Astrocyte (in vitro differentiated cells and primary cell): ENCODE measurements around the gene TANGO2.

Source experiments
- EZH2 ChIP-seq: IDR thresholded peaks from 2 replicates; pipeline ENCODE4 v1.6.1; 2012; ENCODE audit warnings: mild to moderate bottlenecking, low read length, inconsistent platforms; ENCODE audit not compliant: insufficient read depth
- TF ChIP-seq, protein P1 (sequence below): IDR thresholded peaks from 2 replicates; pipeline ENCODE4 v1.5.1; 2011; ENCODE audit warnings: low read depth, mild to moderate bottlenecking, inconsistent platforms, low read length, moderate library complexity; ENCODE audit not compliant: insufficient read depth

DNA sequence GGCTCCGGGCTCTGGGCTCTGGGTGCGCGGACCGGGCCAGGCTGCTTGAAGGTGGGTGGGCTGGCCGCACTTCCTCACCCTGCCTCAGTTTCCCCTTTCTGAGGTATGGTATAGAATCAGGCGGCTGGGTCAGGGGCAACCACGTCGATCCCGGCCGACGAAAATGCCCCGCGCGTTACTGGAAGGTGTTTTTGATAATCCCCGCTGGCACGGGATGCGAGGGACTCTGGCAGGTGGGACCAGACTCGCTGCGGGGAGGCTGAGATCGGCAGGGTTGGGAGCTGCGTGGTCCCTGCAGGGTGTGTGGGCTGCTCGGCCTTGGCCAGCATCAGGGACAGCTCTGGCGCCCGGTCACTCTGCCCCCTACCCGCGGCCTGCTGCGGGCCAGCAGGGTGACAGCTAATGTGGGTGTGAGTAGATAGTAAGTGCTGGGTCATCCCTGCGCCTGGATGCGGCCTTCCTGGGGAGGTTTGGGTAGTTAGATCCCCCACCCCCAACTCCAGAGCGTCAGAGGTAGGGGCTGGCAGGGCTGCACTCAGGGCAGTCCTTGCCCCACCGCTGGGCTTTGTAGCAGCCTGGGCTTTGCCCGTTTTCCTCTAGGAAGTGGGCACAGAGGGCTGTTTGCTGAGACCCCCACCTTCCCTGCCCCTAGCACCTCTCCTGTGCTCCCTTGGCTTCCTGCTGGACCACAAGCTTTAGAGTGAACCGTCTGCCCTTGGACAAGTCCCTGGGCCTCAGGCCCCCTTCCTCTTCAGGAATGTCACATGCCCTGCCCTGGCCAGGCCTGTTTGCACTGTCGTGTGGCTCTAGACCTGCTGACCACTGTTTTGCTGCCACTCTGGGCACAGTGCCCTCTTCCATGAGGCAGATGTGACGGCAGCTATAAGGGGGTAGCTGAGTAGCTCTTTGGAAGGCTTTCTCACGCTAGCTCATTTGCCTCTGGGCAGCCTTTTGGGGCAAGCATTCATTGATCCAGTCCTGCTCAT lies 579 bp downstream of the TANGO2 start:
- TF ChIP-seq, protein P1, sequence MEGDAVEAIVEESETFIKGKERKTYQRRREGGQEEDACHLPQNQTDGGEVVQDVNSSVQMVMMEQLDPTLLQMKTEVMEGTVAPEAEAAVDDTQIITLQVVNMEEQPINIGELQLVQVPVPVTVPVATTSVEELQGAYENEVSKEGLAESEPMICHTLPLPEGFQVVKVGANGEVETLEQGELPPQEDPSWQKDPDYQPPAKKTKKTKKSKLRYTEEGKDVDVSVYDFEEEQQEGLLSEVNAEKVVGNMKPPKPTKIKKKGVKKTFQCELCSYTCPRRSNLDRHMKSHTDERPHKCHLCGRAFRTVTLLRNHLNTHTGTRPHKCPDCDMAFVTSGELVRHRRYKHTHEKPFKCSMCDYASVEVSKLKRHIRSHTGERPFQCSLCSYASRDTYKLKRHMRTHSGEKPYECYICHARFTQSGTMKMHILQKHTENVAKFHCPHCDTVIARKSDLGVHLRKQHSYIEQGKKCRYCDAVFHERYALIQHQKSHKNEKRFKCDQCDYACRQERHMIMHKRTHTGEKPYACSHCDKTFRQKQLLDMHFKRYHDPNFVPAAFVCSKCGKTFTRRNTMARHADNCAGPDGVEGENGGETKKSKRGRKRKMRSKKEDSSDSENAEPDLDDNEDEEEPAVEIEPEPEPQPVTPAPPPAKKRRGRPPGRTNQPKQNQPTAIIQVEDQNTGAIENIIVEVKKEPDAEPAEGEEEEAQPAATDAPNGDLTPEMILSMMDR: no peak
- TF ChIP-seq EZH2: no peak
